B cell (primary cell): ENCODE data around the gene JADE1. TPM values are rescaled to one million over a fixed set of nuclear protein-coding genes. Genes with fewer than 3 reads are reported as not detected.

ENCODE experiments used
- ATAC-seq: fragments of 200-7000 bp; cut with Tn5 transposase; one replicate; pipeline ENCODE4 v1.10.0; 2021; ENCODE audit warnings: low read depth, mild to moderate bottlenecking, moderate number of reproducible peaks, moderate library complexity
- CTCF ChIA-PET: fragments of 350-600 bp; sonication (Branson Sonifier 250); formaldehyde crosslinking; loops from one replicate; lab custom pipeline; 2021; ENCODE audit warnings: antibody characterized with exemption, inconsistent platforms; lab: Charles Lee
- POLR2A ChIA-PET: fragments of 350-600 bp; sonication (Branson Sonifier 250); formaldehyde crosslinking; loops from one replicate; lab custom pipeline; 2021; ENCODE audit warnings: antibody characterized with exemption; lab: Charles Lee
- DNase-seq: peaks from one replicate; pipeline ENCODE4 v3.0.0; 2013
- H2AFZ ChIP-seq: 2 replicates; pipeline ENCODE4 v1.6.1; 2012; ENCODE audit warnings: mild to moderate bottlenecking, low read depth, low read length; ENCODE audit not compliant: insufficient read depth, poor library complexity, severe bottlenecking
- H3K27ac ChIP-seq, 2 donors: 1 replicate in 1 of 2; 2 replicates in 1 of 2; pipeline ENCODE4 v1.5.1; 2012 to 2013; ENCODE audit warnings: low read length in 2 of 2, mild to moderate bottlenecking in 2 of 2, moderate library complexity in 1 of 2
- H3K27me3 ChIP-seq, 4 experiments: fragments of 200-600 bp in 1 of 4; sonication (generic) in 1 of 4; replicated peaks in 1 of 4; 1 replicate in 2 of 4; 2 replicates in 2 of 4; pipeline versions ENCODE4 v1.6.1 to v1.7.0; 2013 to 2016; ENCODE audit warnings: low read length in 3 of 4, mild to moderate bottlenecking in 2 of 4, mixed read lengths in 1 of 4, moderate library complexity in 1 of 4; ENCODE audit not compliant: insufficient read depth in 4 of 4, control insufficient read depth in 3 of 4; ENCODE audit errors: control extremely low read depth in 1 of 4
- H3K36me3 ChIP-seq, 2 experiments: replicated peaks in 1 of 2; 1 replicate in 1 of 2; 2 replicates in 1 of 2; pipeline versions ENCODE4 v1.6.1 to v1.7.1; 2013; ENCODE audit warnings: low read length in 1 of 2; ENCODE audit not compliant: insufficient read depth in 2 of 2, control insufficient read depth in 1 of 2; ENCODE audit errors: control extremely low read depth in 1 of 2, extremely low read depth in 1 of 2
- H3K4me1 ChIP-seq, 2 donors: fragments of 200-600 bp in 1 of 2; sonication (generic) in 1 of 2; 1 replicate in 1 of 2; 2 replicates in 1 of 2; pipeline versions ENCODE4 v1.5.1 to v1.6.1; 2013 to 2017; ENCODE audit warnings: low read length in 2 of 2; ENCODE audit not compliant: control insufficient read depth in 2 of 2, insufficient read depth in 2 of 2
- H3K4me2 ChIP-seq: replicated peaks from 2 replicates; pipeline ENCODE3; 2012; ENCODE audit warnings: mild to moderate bottlenecking, low read depth, low read length; ENCODE audit not compliant: poor library complexity, severe bottlenecking
- H3K4me3 ChIP-seq, 5 experiments: fragments of 200-600 bp in 1 of 5; sonication (generic) in 1 of 5; 1 replicate in 3 of 5; 2 replicates in 2 of 5; pipeline versions ENCODE4 v1.5.1 to v1.7.0; 2011 to 2016; ENCODE audit warnings: low read length in 4 of 5, mild to moderate bottlenecking in 4 of 5, low read depth in 2 of 5, control low read depth in 1 of 5, moderate library complexity in 1 of 5; ENCODE audit not compliant: insufficient read depth in 1 of 5; ENCODE audit errors: control extremely low read depth in 1 of 5, extremely low read depth in 1 of 5
- H3K79me2 ChIP-seq: fragments of 200-600 bp; sonication (generic); one replicate; pipeline ENCODE4 v1.6.0; 2016; ENCODE audit warnings: low read length; ENCODE audit not compliant: control insufficient read depth, insufficient read depth
- H3K9ac ChIP-seq: fragments of 200-600 bp; sonication (generic); 2 replicates; pipeline ENCODE4 v1.6.1; 2017; ENCODE audit warnings: mild to moderate bottlenecking, low read length, moderate library complexity
- H3K9me3 ChIP-seq, 3 donors: one replicate each; pipeline versions ENCODE4 v1.6.1 to v1.7.1; 2013; ENCODE audit warnings: low read length in 2 of 3; ENCODE audit not compliant: control insufficient read depth in 2 of 3, insufficient read depth in 1 of 3; ENCODE audit errors: control extremely low read depth in 1 of 3
- H4K20me1 ChIP-seq: 2 replicates; pipeline ENCODE4 v1.6.0; 2012; ENCODE audit warnings: mild to moderate bottlenecking, low read length; ENCODE audit not compliant: insufficient read depth, control insufficient read depth, poor library complexity, severe bottlenecking
- H3K27ac Mint-ChIP-seq: one replicate; pipeline ENCODE4 v1.8.0; 2021; ENCODE audit warnings: mixed read lengths
- H3K27me3 Mint-ChIP-seq: one replicate; pipeline ENCODE4 v1.8.0; 2021; ENCODE audit warnings: mixed read lengths
- H3K4me1 Mint-ChIP-seq: one replicate; pipeline ENCODE4 v1.8.0; 2021; ENCODE audit warnings: mixed read lengths
- H3K4me3 Mint-ChIP-seq: one replicate; pipeline ENCODE4 v1.8.0; 2021; ENCODE audit warnings: mixed read lengths
- H3K9me3 Mint-ChIP-seq: one replicate; pipeline ENCODE4 v1.8.0; 2022; ENCODE audit warnings: mixed read lengths; ENCODE audit not compliant: insufficient read depth
- EZH2 ChIP-seq: IDR thresholded peaks from 2 replicates; pipeline ENCODE4 v1.6.1; 2012; ENCODE audit warnings: borderline replicate concordance, low read depth, mild to moderate bottlenecking, moderate library complexity, low read length; ENCODE audit not compliant: insufficient read depth, poor library complexity, severe bottlenecking
- WGBS: methylation state at CpG from one replicate; pipeline ENCODE4 v1.1.5; 2013; ENCODE audit warnings: missing lambda C conversion rate; ENCODE audit not compliant: insufficient coverage; 5-methylcytosine and 5-hydroxymethylcytosine counted together
- intact Hi-C: fragments of 100-400 bp; cut with micrococcal nuclease; formaldehyde crosslinking; loops from one replicate; pipeline ENCODE4 v1.10.0; 2022
- polyA plus RNA-seq: library from polyadenylated mRNA; depleted of rRNA; stranded (reverse); fragments of >200 nt; gene quantifications from 2 replicates; pipeline ENCODE4 v1.2.3, GENCODE V29; 2012
- total RNA-seq, 2 donors: library from RNA; stranded (reverse); fragments of 120-200 nt in 1 of 2; gene quantifications; 1 replicate in 1 of 2; 2 replicates in 1 of 2; pipeline versions ENCODE4 v1.2.3 to v1.2.4, GENCODE V29; 2013 to 2022
- TF ChIP-seq, protein P1 (sequence below): fragments of 200-600 bp; IDR thresholded peaks from one replicate; pipeline ENCODE4 v1.8.0; 2022; ENCODE audit warnings: antibody characterized with exemption, mild to moderate bottlenecking

JADE1 gene
- total and polyA plus RNA-seq, 2 donors (not counting 1 experiment from before 2014, with no cell fraction given), result 13.8 to 42.4 TPM

DNA sequence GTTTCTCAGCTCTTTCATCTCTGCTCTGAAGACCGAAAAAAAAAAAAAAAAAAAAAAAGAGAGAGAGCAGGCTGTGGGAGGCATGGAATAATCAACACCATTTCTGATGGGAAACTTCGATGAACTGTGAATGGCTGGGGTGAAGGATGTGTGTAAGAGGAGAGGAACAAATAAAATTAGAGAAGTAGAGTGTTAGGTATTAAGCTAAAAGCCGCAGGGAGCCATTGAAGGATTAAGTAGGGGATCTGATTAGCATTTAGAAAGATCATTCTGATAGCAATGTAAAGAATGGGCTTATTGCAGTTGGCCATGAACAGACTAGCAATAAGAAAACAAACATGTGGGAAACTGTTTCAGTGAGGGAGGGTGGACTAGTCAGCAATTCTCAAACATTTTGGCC is 33.6 kb upstream of the JADE1 start:
- H3K9ac ChIP-seq, result no peak overlapping the region
- no peak for TF ChIP-seq EZH2
- TF ChIP-seq, protein P1, sequence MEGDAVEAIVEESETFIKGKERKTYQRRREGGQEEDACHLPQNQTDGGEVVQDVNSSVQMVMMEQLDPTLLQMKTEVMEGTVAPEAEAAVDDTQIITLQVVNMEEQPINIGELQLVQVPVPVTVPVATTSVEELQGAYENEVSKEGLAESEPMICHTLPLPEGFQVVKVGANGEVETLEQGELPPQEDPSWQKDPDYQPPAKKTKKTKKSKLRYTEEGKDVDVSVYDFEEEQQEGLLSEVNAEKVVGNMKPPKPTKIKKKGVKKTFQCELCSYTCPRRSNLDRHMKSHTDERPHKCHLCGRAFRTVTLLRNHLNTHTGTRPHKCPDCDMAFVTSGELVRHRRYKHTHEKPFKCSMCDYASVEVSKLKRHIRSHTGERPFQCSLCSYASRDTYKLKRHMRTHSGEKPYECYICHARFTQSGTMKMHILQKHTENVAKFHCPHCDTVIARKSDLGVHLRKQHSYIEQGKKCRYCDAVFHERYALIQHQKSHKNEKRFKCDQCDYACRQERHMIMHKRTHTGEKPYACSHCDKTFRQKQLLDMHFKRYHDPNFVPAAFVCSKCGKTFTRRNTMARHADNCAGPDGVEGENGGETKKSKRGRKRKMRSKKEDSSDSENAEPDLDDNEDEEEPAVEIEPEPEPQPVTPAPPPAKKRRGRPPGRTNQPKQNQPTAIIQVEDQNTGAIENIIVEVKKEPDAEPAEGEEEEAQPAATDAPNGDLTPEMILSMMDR, result no peak
- no peak for ATAC-seq
- intact Hi-C loops, result no loop called here
- no peaks in the 10 kb centered on the region for H3K27me3 ChIP-seq
- H3K4me3 ChIP-seq, result no peak overlapping the region
- no peak overlapping the region for H3K27ac ChIP-seq
- H2AFZ ChIP-seq, result no peak overlapping the region
- H4K20me1 ChIP-seq, result no peaks in the 10 kb centered on the region
- Mint-ChIP-seq H3K27ac (no peak overlapping the region), H3K4me3 (no peak overlapping the region), H3K9me3 (no peaks in the 10 kb centered on the region), H3K4me1 (no peaks in the 10 kb centered on the region), H3K27me3 (peaks cover 8% of the 10 kb centered on the region)
- 81% methylated on average over 2 of the region's 3 CpGs for WGBS
- H3K9me3 ChIP-seq, result no peaks in the 10 kb centered on the region
- H3K4me1 ChIP-seq, result no peaks in the 10 kb centered on the region
- H3K79me2 ChIP-seq, result no peaks in the 10 kb centered on the region
- ChIA-PET CTCF (no interaction called here), POLR2A (no interaction called here)
- no peak overlapping the region for H3K4me2 ChIP-seq
- H3K36me3 ChIP-seq, result no peaks in the 10 kb centered on the region
- no peak for DNase-seq

DNA sequence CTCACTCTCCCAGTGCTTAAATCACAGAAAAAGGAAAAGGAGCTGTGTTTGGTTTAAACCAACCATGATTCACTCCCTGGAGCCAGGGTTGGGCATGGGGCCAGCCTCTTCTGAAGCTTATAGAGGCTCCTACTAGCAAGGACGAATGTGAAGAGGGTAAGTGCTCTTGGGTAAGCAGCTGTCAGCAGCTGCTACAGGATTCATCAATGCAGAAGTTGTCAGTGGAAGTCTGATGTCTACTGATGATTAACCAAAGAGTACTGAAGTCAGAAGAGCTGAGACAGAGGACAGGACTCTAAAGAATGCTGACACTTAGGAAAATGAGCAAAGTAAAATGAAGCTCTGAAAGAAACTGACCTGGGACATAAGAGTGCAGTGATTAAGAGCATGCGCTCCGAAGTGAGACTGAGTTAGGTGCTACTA is 32.7 kb upstream of the JADE1 start:
- ChIA-PET CTCF (no interaction called here), POLR2A (no interaction called here)
- Mint-ChIP-seq H3K4me1 (no peaks in the 10 kb centered on the region), H3K27ac (no peak overlapping the region), H3K4me3 (no peak overlapping the region), H3K27me3 (peaks cover 8% of the 10 kb centered on the region), H3K9me3 (no peaks in the 10 kb centered on the region)
- H3K27me3 ChIP-seq, result no peaks in the 10 kb centered on the region
- no peak overlapping the region for H3K27ac ChIP-seq
- no peaks in the 10 kb centered on the region for H4K20me1 ChIP-seq
- H3K9me3 ChIP-seq, result no peaks in the 10 kb centered on the region
- intact Hi-C loops, result no loop called here
- H3K9ac ChIP-seq, result no peak overlapping the region
- DNase-seq (no peak), ATAC-seq (no peak)
- 90% methylated on average over 2 of the region's 3 CpGs for WGBS
- no peak overlapping the region for H3K4me2 ChIP-seq
- H3K4me1 ChIP-seq, result no peaks in the 10 kb centered on the region
- no peak overlapping the region for H3K4me3 ChIP-seq
- H3K79me2 ChIP-seq, result no peaks in the 10 kb centered on the region
- H2AFZ ChIP-seq, result no peak overlapping the region
- H3K36me3 ChIP-seq, result no peaks in the 10 kb centered on the region
- TF ChIP-seq, protein P1, result no peak
- TF ChIP-seq EZH2, result no peak
